Parathyroid adenoma (tissue), 2 donors: ENCODE results near the gene EXOC6.

Experiments
- H2AFZ ChIP-seq: fragments of 300-600 bp; sonication (generic); one replicate; pipeline ENCODE4 v1.7.0; 2017; ENCODE audit warnings: antibody characterized with exemption, mild to moderate bottlenecking
- H3K27ac ChIP-seq: fragments of 300-600 bp; sonication (generic); one replicate; pipeline ENCODE4 v1.7.0; 2017
- H3K27me3 ChIP-seq: fragments of 300-600 bp; sonication (generic); one replicate; pipeline ENCODE4 v1.7.0; 2017; ENCODE audit warnings: low read length; ENCODE audit not compliant: control insufficient read depth, insufficient read depth
- H3K36me3 ChIP-seq: fragments of 300-600 bp; sonication (generic); one replicate; pipeline ENCODE4 v1.7.0; 2017; ENCODE audit warnings: low read length; ENCODE audit not compliant: control insufficient read depth, insufficient read depth
- H3K4me1 ChIP-seq: fragments of 300-600 bp; sonication (generic); one replicate; pipeline ENCODE4 v1.7.0; 2017; ENCODE audit warnings: control low read depth
- H3K4me2 ChIP-seq: fragments of 300-600 bp; sonication (generic); one replicate; pipeline ENCODE4 v1.7.0; 2017; ENCODE audit warnings: low read length
- H3K4me3 ChIP-seq: fragments of 300-600 bp; sonication (generic); one replicate; pipeline ENCODE4 v1.7.0; 2017; ENCODE audit warnings: low read depth, low read length
- H3K79me2 ChIP-seq: fragments of 300-600 bp; sonication (generic); one replicate; pipeline ENCODE4 v1.7.0; 2017; ENCODE audit warnings: control low read depth
- H3K9ac ChIP-seq: fragments of 300-600 bp; sonication (generic); one replicate; pipeline ENCODE4 v1.7.0; 2017; ENCODE audit warnings: mild to moderate bottlenecking
- H3K9me3 ChIP-seq: fragments of 300-600 bp; sonication (generic); one replicate; pipeline ENCODE4 v1.7.0; 2017; ENCODE audit warnings: low read length; ENCODE audit not compliant: control insufficient read depth
- TF ChIP-seq, protein P1 (sequence below): fragments of 300-600 bp; sonication (generic); IDR thresholded peaks from one replicate; pipeline ENCODE4 v1.7.0; 2017; ENCODE audit warnings: antibody characterized with exemption, mild to moderate bottlenecking
- donor health status: primary hyperparathyroidism.

EXOC6 gene

GRCh38 chr10:92809840-92810239 is 38.5 kb upstream of the EXOC6 start:
- H3K4me1 ChIP-seq = no peaks in the 10 kb centered on the region
- H3K9ac ChIP-seq = no peak overlapping the region
- no peaks in the 10 kb centered on the region for H3K9me3 ChIP-seq
- H3K27me3 ChIP-seq = no peaks in the 10 kb centered on the region
- no peaks in the 10 kb centered on the region for H3K79me2 ChIP-seq
- H3K27ac ChIP-seq = no peak overlapping the region
- no peak overlapping the region for H3K4me3 ChIP-seq
- no peaks in the 10 kb centered on the region for H3K36me3 ChIP-seq
- TF ChIP-seq, protein P1, sequence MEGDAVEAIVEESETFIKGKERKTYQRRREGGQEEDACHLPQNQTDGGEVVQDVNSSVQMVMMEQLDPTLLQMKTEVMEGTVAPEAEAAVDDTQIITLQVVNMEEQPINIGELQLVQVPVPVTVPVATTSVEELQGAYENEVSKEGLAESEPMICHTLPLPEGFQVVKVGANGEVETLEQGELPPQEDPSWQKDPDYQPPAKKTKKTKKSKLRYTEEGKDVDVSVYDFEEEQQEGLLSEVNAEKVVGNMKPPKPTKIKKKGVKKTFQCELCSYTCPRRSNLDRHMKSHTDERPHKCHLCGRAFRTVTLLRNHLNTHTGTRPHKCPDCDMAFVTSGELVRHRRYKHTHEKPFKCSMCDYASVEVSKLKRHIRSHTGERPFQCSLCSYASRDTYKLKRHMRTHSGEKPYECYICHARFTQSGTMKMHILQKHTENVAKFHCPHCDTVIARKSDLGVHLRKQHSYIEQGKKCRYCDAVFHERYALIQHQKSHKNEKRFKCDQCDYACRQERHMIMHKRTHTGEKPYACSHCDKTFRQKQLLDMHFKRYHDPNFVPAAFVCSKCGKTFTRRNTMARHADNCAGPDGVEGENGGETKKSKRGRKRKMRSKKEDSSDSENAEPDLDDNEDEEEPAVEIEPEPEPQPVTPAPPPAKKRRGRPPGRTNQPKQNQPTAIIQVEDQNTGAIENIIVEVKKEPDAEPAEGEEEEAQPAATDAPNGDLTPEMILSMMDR = no peak
- no peak overlapping the region for H3K4me2 ChIP-seq
- H2AFZ ChIP-seq = no peak overlapping the region

GRCh38 chr10:92810934-92811532 is 37.3 kb upstream of the EXOC6 start:
- H3K9ac ChIP-seq = no peak overlapping the region
- H3K4me2 ChIP-seq = no peak overlapping the region
- TF ChIP-seq, protein P1 = no peak
- H3K4me3 ChIP-seq = no peak overlapping the region
- no peak overlapping the region for H2AFZ ChIP-seq
- H3K27me3 ChIP-seq = no peaks in the 10 kb centered on the region
- no peaks in the 10 kb centered on the region for H3K9me3 ChIP-seq
- no peaks in the 10 kb centered on the region for H3K4me1 ChIP-seq
- H3K36me3 ChIP-seq = no peaks in the 10 kb centered on the region
- no peak overlapping the region for H3K27ac ChIP-seq
- H3K79me2 ChIP-seq = no peaks in the 10 kb centered on the region

DNA sequence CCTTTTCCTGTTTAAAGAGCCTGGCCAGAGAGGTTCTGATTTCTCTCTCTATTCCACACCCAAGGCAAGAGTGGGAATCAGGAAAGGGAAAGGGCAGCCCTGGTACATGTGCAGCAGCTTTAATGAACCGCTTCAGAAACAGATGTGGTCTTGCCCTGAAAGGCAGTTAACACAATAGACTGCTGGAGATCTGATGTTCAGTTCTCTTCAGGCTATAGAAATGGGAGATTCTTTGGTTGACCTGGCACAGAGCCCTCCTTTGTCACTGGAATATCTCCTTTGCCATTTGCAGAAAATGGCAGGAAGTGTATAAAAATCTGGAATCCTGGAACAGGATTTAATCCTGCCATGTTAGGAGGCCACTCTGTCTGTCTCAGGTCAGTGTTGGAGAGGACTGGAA is 36.3 kb upstream of the EXOC6 start:
- Histone ChIP-seq H3K36me3 (no peaks in the 10 kb centered on the region), H3K9me3 (no peaks in the 10 kb centered on the region), H3K4me1 (no peaks in the 10 kb centered on the region), H3K79me2 (no peaks in the 10 kb centered on the region), H3K4me3 (no peak overlapping the region), H2AFZ (no peak overlapping the region), H3K27ac (no peak overlapping the region), H3K4me2 (no peak overlapping the region), H3K9ac (no peak overlapping the region), H3K27me3 (no peaks in the 10 kb centered on the region)
- TF ChIP-seq, protein P1 = no peak

DNA sequence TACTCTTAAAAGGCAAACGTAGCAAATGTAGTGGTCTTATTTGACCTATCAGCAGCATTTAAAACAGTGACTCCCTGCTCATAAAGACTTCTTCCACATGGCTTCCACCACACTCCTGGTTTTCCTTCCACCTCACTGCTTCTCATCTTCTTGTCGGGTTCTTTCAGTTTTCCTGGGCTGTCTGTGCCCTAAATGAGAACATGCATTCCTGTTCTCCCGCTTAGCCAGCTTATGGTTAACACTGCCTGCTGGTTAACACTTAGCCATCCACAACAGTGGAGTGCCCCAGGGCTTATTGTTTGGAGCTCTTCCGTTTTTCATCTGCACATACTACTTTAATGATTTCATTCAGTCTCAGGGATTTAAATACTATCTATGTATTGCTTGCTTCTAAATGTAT is 34.3 kb upstream of the EXOC6 start:
- no peak overlapping the region for H3K9ac ChIP-seq
- H3K79me2 ChIP-seq = no peaks in the 10 kb centered on the region
- H3K4me2 ChIP-seq = no peak overlapping the region
- no peaks in the 10 kb centered on the region for H3K27me3 ChIP-seq
- H3K9me3 ChIP-seq = no peaks in the 10 kb centered on the region
- TF ChIP-seq, protein P1 = no peak
- H3K4me3 ChIP-seq = no peak overlapping the region
- no peak overlapping the region for H3K27ac ChIP-seq
- no peaks in the 10 kb centered on the region for H3K4me1 ChIP-seq
- no peaks in the 10 kb centered on the region for H3K36me3 ChIP-seq
- H2AFZ ChIP-seq = no peak overlapping the region

DNA sequence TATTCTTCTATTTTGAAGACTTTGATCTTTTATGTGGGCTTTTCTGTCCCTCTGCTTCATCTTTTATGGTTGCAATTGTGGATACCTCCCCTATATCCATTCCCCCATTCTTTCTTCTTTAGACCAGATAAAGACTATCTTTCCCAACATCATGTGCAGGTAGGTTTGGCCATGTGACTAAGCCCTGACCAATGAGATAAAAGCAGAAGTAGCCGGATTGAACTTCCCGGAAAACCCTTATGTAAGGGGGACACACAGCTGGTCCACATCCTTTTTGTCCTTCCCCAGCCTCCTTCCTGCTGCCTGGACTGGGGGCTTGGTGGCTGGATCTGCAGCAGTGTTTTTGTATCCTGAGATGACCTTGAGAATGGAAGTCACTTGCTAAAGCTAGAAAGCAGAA is 33.5 kb upstream of the EXOC6 start:
- TF ChIP-seq, protein P1 = no peak
- H3K27me3 ChIP-seq = no peaks in the 10 kb centered on the region
- H3K4me2 ChIP-seq = no peak overlapping the region
- H3K4me3 ChIP-seq = no peak overlapping the region
- H3K9me3 ChIP-seq = no peaks in the 10 kb centered on the region
- no peak overlapping the region for H3K9ac ChIP-seq
- no peaks in the 10 kb centered on the region for H3K36me3 ChIP-seq
- H3K27ac ChIP-seq = no peak overlapping the region
- H3K4me1 ChIP-seq = no peaks in the 10 kb centered on the region
- no peaks in the 10 kb centered on the region for H3K79me2 ChIP-seq
- no peak overlapping the region for H2AFZ ChIP-seq
